Fibroblast of skin of left quadriceps (primary cell): ENCODE results near the gene RASGRP2.

Experiments
- DNase-seq, 2 experiments: peaks; one replicate each; pipeline ENCODE4 v3.0.0-alpha.2; 2013; ENCODE audit warnings: low read depth in 2 of 2

The RASGRP2 gene

DNA sequence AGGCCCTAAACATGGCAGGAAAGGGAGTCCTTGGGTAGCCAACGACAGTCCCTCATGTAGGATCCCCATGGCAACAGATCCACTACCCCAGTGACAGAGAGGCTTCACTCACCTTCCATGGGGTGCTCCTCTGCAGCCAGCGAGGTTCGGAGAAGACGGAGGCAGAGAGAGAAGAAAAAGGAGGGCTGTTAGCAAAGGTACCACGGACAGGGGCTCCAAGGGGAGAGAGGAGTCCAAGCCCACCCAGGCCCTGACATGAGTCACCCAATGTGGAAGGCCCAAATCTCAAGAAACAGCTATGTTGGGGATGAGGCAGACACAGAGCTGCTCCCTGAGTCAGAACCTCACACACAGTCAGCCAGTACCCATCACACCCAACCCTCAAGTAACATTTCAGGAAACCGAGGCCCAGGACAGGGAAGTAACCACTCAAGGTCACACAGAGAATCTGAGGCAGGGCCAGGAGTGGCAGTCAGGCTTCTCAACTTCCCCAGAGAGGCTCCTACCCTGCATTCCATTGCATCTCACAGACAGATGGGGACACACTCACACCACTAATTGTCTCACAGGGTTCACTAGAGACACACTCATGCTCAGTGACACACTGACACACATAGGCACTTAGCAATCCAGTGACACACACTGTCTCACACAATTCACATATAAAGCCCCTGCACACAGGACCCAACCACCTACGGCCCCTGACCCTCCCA is 46.1 kb downstream of the RASGRP2 start:
- DNase-seq, result no peak

DNA sequence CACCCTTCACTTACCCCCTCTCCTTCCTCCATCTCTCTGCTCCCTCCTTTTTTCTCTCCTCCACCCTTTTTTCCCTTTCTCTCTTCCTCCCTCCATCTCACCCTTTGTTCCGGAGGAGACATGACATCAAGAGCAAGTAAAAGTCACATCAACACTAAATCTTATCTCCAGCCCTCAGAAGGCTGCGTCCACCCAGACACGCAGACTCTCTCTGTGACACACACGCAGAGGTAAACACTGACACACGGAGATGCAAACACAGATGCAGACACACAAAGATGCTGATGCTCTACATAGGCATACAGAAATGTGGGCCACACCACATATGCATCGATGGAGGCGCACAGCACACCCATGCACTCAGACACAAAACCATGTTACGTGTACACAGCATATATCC is 47.9 kb downstream of the RASGRP2 start:
- no peak for DNase-seq

DNA sequence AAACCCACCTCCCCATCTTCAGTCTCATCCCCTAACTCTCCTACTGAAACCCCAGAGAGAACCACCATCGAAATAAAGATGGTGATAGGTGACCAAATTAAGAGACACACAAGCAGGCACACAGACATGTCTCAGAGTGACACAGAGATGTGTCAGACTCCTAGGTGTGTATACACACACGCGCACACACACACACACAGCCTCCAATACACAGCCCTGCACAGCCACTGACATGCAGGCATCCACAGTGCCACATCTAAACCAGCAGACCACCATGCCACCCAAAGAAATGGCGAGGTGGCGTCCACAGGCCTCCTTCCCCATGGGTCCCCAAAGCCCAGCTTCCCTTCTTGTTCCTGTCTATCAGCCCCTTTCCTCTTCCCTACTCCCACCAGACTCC is 48.4 kb downstream of the RASGRP2 start:
- no peak for DNase-seq

DNA sequence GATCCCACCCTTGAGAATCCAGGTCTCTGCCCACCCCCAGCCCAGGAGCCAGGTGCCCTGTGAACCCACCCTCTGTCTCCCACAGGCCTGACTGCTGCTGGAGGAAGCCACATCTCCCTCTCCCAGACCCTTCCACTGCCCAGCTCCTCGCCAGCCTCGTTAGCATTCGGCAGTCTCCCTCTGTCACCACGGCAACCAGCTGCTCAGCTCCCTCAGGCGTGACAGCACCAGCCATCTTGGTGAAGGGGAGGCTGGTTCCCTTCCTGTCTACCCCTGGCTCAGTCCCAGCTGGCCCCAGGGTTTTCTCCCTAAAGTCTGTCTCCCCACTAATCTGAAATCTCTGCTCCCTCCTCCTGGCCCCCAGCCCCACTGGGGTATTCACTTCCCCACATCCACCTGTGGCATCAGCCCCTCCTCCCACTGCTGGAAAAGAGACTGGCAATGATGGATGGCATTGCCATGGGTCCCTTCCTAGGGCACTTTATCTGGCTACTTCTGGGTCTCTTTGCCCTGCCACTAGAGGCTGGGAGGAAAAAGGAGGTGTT is 49.0 kb downstream of the RASGRP2 start:
- no peak for DNase-seq

DNA sequence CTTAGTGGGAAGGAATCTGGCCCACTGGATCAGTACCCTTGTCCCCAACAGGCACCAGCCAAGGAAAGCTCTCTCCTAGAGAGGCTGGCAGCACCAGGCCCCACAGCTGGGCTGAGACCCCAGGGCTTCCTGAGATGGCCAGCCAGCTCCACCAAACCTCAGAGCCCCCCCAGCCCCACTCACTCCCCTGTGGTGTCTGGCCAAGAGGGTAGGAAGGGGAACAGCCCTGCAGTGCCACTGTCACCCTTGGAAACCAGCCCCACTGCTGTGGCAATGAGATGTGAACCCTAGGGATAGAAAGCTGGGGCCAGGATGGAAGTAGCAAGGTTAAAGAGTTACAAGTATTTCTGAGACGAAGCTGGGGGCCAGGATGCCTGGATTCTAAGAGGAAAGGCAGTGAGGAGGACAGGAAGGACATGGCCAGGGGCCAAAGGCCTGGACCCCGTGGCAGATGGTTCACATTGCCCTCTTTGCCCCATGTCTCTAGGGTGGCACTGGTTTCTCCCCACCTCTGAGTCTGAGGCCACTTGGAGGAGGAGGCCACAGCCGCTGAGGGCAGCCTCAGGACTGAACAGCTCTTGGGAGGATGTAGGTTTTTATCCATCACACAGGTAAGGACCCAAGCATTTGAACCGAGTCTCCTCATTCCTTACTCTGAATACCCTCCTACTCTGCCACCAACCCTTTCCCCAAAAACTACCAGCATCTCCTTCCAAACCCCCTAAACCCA is 49.8 kb downstream of the RASGRP2 start:
- DNase-seq, result no peak

DNA sequence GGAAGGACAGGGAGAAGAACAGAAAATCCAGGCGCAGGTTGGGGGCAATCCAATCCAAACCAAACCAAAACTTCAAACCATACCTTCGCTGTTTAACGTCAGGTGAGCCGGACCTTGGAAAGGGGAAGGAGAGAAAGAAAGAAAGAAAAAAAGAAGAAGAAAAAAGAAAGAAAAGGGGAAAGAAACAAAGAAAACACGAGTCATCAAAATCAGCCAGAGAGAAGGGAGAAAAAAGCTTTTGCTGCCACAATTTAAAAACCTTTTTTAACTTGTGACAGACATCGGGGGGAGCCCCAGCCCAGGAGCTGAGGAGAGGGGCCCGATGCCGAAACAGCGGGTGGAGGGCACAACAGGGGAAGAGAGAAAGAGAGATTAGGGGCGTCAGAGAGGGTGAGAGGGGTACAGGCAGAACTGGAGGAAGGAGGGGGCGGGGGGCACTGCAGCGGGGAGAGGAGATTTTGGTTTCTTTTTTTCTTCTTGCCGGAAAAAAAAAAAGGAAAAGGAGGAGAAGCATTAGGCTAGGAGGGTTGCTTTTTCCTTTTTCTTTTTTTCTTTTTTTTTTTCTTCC is 51.1 kb downstream of the RASGRP2 start:
- DNase-seq, result no peak

DNA sequence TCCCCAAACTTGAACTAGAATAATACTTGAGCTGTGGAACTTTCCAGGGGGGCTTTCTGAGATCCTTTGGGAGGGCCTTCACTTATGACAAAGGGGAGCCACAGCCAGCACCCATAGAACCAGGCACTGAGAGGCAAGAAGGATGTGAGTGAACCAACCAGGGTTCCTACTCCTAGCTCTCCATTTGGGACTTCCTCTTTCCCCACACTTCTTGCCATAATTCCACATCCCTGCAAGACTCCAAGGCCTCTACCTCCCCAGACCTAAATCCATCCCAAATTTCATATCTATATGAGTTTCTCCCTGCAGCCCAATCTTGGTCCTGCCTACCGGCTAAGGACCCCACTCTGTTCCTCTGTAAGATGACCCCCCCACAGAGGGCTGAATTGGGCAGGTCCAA is 52.4 kb downstream of the RASGRP2 start:
- no peak for DNase-seq

DNA sequence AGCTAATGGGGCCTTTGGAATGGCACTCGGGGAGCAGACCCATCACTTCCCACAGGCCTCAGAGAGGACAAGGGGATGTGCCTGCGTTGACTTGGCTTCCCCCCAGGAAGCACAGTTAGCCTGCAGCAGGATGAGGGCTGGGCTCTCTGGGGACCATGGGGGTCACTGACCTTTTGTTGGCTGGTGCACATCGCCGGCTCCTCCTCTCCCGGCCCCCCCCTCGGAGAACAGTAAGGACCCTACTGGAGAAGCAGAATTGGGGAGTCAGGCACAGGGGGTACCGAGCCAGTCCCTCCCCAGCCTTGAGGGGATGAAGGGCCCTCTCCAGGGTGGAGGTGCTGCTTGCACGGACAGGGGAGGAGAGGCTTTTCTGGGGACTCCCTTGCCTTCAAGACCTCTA is 53.7 kb downstream of the RASGRP2 start:
- DNase-seq, result no peak

DNA sequence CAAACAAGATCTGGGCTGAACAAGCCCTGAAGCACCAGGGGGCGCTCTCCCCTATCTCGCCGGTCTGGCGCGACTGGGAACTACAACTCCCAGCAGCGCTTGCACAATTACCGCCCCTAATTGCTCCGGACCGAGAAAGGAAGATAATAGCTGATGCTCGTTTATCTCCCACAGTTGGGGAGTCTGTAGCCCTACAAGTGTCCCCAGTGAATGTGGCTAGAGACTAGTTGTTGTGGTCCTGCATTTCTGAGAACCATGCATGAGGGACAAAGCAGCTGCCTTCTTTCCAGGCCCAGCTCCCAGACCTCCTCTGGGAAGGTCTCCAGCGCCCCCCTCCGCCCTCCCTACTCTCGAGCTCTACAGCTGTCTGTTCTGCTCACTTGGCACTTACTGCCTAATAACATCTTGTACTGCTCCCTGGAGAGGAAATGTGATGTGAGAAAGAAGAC is 55.4 kb downstream of the RASGRP2 start:
- DNase-seq, result peak; percentile 64 to 65

DNA sequence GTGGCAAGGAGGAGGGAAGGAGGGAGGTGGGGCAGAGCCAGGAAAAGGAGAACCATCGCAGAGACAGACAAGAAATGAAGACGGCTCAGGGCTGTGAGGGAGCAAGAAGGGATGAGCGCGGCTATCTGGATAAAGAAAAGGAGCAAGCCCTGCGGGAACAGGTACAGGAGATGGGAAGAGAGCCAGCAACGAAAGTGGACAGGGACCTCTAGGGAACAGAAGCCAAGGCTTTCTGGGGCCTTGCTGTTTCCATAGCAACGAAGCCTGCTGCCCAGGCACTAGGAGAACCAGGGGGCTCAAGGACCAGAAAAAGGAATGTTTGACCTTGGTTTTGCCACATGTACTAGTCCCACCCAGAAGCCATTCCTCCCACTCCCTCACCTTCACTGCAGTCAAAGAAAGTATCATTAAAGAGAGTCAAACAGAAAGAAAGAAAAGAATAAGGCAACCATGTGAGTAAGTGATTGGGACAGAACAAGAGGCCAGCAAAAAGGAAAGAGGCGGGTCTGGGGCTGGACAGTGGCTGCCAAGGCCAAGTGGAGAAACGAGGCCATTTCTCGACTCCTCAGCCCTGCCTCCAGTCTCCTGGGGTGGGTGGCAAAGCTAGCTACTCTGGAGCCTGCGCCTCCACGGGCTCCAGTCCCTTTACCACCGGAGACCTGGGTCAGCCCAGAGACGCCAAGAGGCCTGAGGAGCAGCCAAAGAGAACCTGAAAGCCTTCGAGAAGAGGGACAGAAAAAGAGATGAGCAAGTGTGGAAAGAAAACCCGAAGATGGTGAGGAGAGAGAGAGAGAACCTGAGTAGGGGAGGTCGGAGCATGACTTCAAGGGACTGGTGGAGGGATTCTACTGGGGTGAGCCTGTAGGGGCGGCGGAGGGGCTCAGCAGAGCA is 56.1 kb downstream of the RASGRP2 start:
- no peak for DNase-seq

DNA sequence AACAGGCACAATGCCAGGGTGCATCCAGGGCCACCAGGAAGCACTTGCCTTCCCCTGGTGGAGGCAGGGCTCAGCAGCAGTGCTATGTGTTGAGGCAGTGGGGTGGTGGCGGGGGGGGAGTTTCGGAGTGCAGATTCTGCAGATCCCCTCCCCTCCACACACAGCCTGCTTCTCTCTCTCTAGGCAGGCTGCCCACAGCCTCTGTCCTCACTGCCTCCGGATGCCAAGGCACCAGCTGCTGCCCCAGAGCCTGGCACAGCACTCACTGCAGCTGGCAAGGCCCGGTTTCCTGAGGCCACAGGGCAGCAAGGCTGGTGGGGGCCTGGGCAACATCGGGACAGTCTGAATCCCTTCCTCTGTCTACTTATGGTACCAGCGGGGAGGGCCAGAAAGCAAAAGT is 56.7 kb downstream of the RASGRP2 start:
- DNase-seq, result no peak

DNA sequence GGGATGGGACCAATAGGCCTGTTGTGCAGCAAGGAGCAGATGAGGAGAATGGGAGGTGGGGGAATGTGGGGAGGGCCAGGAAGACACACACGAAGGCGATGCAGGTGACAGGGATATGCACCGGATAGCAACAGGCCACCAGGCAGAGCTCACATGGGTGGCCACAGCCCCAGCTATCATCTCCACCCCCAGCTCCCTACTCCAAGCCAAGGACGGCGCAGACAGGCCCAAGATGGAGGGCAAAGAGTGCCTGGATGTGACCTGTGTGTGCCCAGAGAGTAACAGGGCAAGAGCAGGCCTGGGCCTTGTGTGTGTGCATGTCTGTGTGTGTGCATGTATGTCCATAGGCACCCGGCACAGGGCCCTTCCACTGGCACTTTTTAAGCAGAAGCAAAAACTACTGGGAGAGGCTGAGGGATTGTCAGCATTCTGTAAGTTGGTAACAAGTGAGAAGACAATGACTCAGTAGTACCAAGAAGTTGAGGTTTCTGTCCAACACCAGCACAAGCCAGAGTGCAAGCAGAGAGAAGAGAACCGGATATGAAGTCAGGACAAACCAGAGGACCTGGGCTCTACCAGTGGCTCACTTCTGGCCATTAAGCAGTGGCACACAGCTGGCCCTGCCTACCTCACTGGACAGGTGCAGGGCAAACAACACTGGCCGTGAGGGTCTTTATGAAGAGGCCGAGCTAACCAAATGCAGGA is 57.3 kb downstream of the RASGRP2 start:
- no peak for DNase-seq

DNA sequence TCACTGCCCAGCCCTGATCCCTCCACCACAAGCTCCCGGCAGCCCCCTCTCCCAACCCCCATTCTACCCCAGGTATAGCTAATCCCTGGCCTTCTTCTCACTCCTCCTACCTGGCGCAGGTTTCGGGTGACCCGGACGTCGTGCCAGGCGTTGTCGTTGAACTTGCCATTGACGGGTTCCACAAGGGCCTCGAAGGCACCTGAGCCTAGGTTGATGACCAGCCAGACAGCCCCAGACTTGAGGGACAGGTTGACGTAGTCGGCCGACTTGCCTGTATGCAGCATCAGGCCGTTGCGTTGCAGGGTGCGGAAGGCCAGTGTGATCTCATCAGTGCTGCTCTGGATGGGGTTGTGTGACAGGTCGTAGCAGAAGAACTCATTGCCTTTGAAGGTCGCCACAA is 58.4 kb downstream of the RASGRP2 start:
- DNase-seq, result no peak

DNA sequence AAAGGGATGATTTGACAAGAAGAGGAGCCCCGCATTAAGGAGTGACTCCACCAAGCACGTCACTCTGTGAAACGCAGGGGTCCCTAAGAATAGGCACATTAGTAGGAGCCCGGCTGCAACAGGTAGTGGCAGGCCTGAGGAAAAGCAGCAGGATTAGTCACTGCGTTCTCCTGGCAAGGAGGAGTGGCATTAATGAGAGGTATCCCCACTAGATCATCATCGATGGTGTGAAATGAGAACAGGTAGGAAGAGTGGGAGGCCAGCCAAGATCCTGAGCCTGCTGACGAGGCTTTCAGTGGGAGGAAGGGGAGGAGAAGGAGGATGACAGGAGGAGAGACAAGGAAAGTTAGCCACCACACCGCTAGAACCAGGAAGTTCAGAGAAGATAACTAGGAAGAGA is 59.6 kb downstream of the RASGRP2 start:
- DNase-seq, result no peak

DNA sequence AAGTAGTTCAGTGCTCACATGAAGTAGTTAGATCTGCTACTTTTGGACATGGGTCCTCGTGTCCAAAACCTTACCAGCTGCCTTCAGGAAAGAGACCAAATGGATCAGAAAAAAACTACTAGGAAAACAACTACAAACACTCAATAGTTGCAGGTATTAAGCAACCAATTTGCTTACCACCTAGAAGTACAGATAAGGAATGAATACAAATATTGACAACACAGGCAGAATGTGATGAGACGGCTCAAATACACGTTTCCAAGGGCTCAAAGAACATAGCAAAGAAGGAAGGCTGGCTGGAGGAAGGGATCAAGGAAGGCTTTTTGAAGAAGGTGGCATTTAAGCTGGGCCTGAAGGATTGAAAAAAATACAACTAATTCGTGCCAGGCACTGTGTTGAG is 62.8 kb downstream of the RASGRP2 start:
- DNase-seq, result no peak

DNA sequence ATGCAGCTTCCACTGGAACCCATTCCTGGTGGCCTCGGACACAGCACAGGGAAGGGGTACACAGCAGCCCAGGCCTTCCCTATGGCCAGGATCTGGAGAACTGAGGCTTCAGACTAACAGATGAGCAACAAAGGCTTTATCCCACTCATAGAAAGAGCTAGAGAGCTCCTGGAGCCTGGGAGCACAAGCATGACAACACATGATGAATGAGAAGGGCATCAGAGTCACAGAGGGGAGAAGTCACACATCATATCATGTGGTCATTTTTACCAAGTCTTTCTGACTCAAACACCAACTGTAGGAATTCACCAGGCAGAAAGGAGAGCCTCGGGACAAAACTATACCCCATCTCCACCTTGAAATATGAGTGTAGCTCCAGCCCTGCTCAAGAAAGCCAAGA is 64.1 kb downstream of the RASGRP2 start:
- DNase-seq, result no peak

DNA sequence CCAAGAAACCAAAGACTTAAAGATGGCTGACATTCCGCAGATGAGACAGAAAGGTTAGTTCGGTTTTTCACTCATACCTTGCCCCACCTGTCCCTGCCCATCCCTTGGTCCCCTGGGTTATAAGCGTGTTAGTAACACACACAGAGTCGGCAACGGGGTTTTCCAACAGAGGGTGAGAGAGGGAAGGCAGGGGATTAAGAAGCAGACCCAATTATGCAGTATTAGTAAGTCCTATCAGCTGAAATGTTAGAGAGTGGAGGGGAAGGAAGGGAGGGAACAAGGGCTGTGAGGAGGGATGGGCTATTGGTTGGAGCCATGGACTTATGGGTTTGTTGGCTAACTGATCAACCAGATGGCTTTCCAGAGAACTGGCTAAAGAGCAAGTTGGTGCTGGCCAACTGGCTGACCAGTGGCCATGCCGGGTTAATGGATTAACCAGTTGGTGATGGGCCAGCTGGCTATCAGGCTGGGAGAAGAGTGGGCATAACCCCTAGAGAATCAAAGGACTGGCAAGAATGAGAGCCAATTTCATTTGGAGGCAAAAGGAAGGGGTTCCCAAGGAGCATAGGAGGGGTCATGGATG is 66.4 kb downstream of the RASGRP2 start:
- no peak for DNase-seq
